Activated naive CD4-positive, alpha-beta T cell treated with anti-CD3 and anti-CD28 coated beads, Interleukin-2, amount 10 ng/mL, durations not matched to agents 7 days and 5 days (primary cell): ENCODE data around the gene NRG3.
"Not testable (repeated sequence)": the region's sequence is repeated elsewhere in the genome, so short reads cannot be mapped to it uniquely, and the experiment has no call there.

Experiments used
- CTCF ChIA-PET: fragments of 350-600 bp; sonication (Branson Sonifier 250); formaldehyde crosslinking; loops from one replicate; lab custom pipeline; 2021; ENCODE audit warnings: antibody characterized with exemption; lab: Charles Lee
- DNase-seq: peaks from one replicate; pipeline ENCODE4 v3.0.0-alpha.2; 2020
- H3K27ac Mint-ChIP-seq: one replicate; pipeline ENCODE4 v1.8.0; 2021; ENCODE audit warnings: mild to moderate bottlenecking, moderate library complexity, mixed read lengths
- H3K27me3 Mint-ChIP-seq: one replicate; pipeline ENCODE4 v1.8.0; 2021; ENCODE audit warnings: mild to moderate bottlenecking, mixed read lengths
- H3K36me3 Mint-ChIP-seq: one replicate; pipeline ENCODE4 v1.8.0; 2021; ENCODE audit warnings: mixed read lengths
- H3K4me1 Mint-ChIP-seq: one replicate; pipeline ENCODE4 v1.8.0; 2021; ENCODE audit warnings: mixed read lengths
- H3K4me3 Mint-ChIP-seq: one replicate; pipeline ENCODE4 v1.8.0; 2021; ENCODE audit warnings: mild to moderate bottlenecking, moderate library complexity, mixed read lengths
- H3K9me3 Mint-ChIP-seq: one replicate; pipeline ENCODE4 v1.8.0; 2021; ENCODE audit warnings: mixed read lengths

NRG3 gene

GRCh38 chr10:82294874-82295378 lies 419.9 kb downstream of the NRG3 start:
- no peaks in the 10 kb centered on the region for H3K36me3 Mint-ChIP-seq
- no peak for DNase-seq
- H3K9me3 Mint-ChIP-seq: peaks cover 9% of the 10 kb centered on the region
- CTCF ChIA-PET: no interaction called here
- H3K4me3 Mint-ChIP-seq: no peak overlapping the region
- no peak overlapping the region for H3K27ac Mint-ChIP-seq
- no peaks in the 10 kb centered on the region for H3K27me3 Mint-ChIP-seq
- H3K4me1 Mint-ChIP-seq: no peaks in the 10 kb centered on the region

- DNase-seq: no peak
- CTCF ChIA-PET: no interaction called here
- no peak overlapping the region for H3K4me3 Mint-ChIP-seq
- H3K36me3 Mint-ChIP-seq: no peaks in the 10 kb centered on the region
- no peak overlapping the region for H3K27ac Mint-ChIP-seq
- H3K4me1 Mint-ChIP-seq: no peaks in the 10 kb centered on the region
- peaks cover 5% of the 10 kb centered on the region for H3K9me3 Mint-ChIP-seq
- H3K27me3 Mint-ChIP-seq: no peaks in the 10 kb centered on the region
These were observed 433.6 kb downstream of the NRG3 start for GRCh38 chr10:82308641-82309040.

DNA sequence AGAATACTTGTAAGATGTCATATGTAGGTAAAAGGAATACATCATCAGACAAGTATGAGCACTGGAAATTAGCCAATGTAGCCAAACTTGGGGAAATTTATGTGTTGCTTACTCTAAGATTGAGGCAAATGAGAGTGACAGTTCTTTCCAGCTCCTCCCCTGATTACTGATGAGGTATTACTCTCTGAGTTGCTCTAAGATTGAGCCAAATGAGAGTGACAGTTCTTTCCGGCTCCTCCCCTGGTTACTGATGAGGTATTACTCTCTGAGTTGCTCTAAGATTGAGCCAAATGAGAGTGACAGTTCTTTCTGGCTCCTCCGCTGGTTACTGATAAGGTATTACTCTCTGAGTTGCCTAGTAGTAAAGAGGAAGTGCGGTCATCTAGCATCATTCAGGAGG lies 435.8 kb downstream of the NRG3 start:
- Mint-ChIP-seq H3K27me3 (no peaks in the 10 kb centered on the region), H3K27ac (no peak overlapping the region), H3K4me3 (no peak overlapping the region), H3K36me3 (no peaks in the 10 kb centered on the region), H3K9me3 (peaks cover 5% of the 10 kb centered on the region), H3K4me1 (no peaks in the 10 kb centered on the region)
- DNase-seq: no peak
- CTCF ChIA-PET: no interaction called here

DNA sequence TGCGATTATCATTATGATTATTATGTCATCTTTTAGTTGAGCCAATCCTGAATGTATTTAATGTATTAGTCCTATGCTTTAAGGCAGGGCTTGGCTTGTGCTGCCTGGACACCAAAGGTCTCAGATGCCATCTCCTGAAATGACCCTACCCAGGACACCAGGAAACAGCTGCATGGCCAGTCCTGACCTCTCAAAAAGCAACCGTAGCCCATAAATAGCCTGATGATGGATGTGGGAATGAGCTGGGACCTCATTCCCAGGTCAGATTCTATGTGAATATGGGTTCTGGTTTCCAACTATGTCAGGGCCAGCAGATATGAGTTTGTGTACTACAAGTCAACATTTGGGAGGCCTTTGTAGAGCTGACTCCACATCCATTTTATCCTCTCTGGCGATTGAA lies 438.4 kb downstream of the NRG3 start:
- Mint-ChIP-seq H3K4me1 (no peaks in the 10 kb centered on the region), H3K9me3 (peaks cover 8% of the 10 kb centered on the region), H3K27ac (no peak overlapping the region), H3K36me3 (no peaks in the 10 kb centered on the region), H3K4me3 (no peak overlapping the region), H3K27me3 (no peaks in the 10 kb centered on the region)
- CTCF ChIA-PET: no interaction called here
- DNase-seq: no peak

- CTCF ChIA-PET: no interaction called here
- Mint-ChIP-seq H3K27ac (no peak overlapping the region), H3K36me3 (no peaks in the 10 kb centered on the region), H3K27me3 (no peaks in the 10 kb centered on the region), H3K4me3 (no peak overlapping the region), H3K4me1 (no peaks in the 10 kb centered on the region), H3K9me3 (peaks cover 5% of the 10 kb centered on the region)
- no peak for DNase-seq
These were observed 443.5 kb downstream of the NRG3 start for GRCh38 chr10:82318534-82318933.

DNA sequence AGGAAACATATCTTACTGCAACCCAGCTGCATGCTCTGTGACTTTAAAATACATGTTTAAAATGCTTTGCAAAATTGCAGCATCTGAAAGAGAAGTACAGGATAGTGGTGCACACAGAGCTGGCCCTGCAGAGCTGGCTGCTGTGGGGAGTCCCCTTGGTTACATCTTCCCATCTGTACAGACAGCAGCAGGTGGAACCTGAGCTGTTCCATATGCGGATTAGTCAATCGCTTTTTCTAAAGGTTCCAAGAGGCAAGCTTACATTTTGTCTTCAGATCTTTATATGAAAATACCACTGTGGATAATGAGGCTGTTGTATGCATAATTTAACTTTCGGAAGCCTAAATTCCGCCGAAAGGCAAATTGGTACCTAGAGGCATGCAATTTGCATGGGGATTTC lies 444.1 kb downstream of the NRG3 start:
- H3K36me3 Mint-ChIP-seq: no peaks in the 10 kb centered on the region
- H3K27ac Mint-ChIP-seq: no peak overlapping the region
- no peaks in the 10 kb centered on the region for H3K4me1 Mint-ChIP-seq
- CTCF ChIA-PET: no interaction called here
- no peak overlapping the region for H3K4me3 Mint-ChIP-seq
- DNase-seq: no peak
- H3K27me3 Mint-ChIP-seq: no peaks in the 10 kb centered on the region
- H3K9me3 Mint-ChIP-seq: peaks cover 3% of the 10 kb centered on the region

- Mint-ChIP-seq H3K4me3 (no peak overlapping the region), H3K36me3 (no peaks in the 10 kb centered on the region), H3K27me3 (no peaks in the 10 kb centered on the region), H3K9me3 (peaks cover 3% of the 10 kb centered on the region), H3K4me1 (no peaks in the 10 kb centered on the region), H3K27ac (no peak overlapping the region)
- CTCF ChIA-PET: no interaction called here
- no peak for DNase-seq
These were observed 444.6 kb downstream of the NRG3 start for GRCh38 chr10:82319562-82319961.

- no peaks in the 10 kb centered on the region for H3K4me1 Mint-ChIP-seq
- H3K9me3 Mint-ChIP-seq: peaks cover 3% of the 10 kb centered on the region
- CTCF ChIA-PET: no interaction called here
- DNase-seq: no peak
- no peak overlapping the region for H3K27ac Mint-ChIP-seq
- no peak overlapping the region for H3K4me3 Mint-ChIP-seq
- no peaks in the 10 kb centered on the region for H3K27me3 Mint-ChIP-seq
- H3K36me3 Mint-ChIP-seq: no peaks in the 10 kb centered on the region
These were observed 446.7 kb downstream of the NRG3 start for GRCh38 chr10:82321724-82322123.

- H3K36me3 Mint-ChIP-seq: no peaks in the 10 kb centered on the region
- H3K27me3 Mint-ChIP-seq: no peaks in the 10 kb centered on the region
- no peaks in the 10 kb centered on the region for H3K4me1 Mint-ChIP-seq
- H3K4me3 Mint-ChIP-seq: no peak overlapping the region
- H3K27ac Mint-ChIP-seq: no peak overlapping the region
- no peak for DNase-seq
- CTCF ChIA-PET: interaction anchor here (0.6 kb wide), 1 partner anchor 484 kb away, joined by 3 read pairs; no protein-coding TSS in a partner anchor
- peaks cover 11% of the 10 kb centered on the region for H3K9me3 Mint-ChIP-seq
These were observed 456.7 kb downstream of the NRG3 start for GRCh38 chr10:82331716-82332115.

DNA sequence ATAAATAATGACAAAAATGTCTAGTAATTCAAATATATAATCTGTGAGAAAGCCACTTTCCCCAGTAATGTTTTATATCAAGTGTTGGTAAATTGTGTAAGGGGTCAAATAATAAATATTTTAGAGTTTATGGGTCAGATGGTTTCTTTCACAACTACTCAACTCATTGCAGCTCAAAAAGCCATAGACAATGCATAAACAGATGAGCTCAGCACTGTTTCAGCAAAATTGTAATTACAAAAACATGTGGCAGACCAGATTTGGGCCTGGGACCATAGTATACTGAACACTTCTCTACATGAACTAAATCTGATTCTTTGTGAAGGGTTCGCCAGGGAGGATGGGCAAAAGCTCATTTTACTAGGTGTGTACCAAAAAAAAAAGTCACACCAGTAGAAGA lies 460.8 kb downstream of the NRG3 start:
- Mint-ChIP-seq H3K9me3 (peaks cover 17% of the 10 kb centered on the region), H3K27ac (no peak overlapping the region), H3K4me1 (no peaks in the 10 kb centered on the region), H3K27me3 (no peaks in the 10 kb centered on the region), H3K4me3 (no peak overlapping the region), H3K36me3 (no peaks in the 10 kb centered on the region)
- CTCF ChIA-PET: no interaction called here
- DNase-seq: no peak

- Mint-ChIP-seq H3K27me3 (no peaks in the 10 kb centered on the region), H3K4me1 (no peaks in the 10 kb centered on the region), H3K9me3 (peaks cover 13% of the 10 kb centered on the region), H3K4me3 (no peak overlapping the region), H3K36me3 (no peaks in the 10 kb centered on the region), H3K27ac (no peak overlapping the region)
- no peak for DNase-seq
- CTCF ChIA-PET: no interaction called here
These were observed 465.2 kb downstream of the NRG3 start for GRCh38 chr10:82340166-82340565.

- H3K4me1 Mint-ChIP-seq, DNase-seq, CTCF ChIA-PET, H3K27ac Mint-ChIP-seq, H3K27me3 Mint-ChIP-seq, H3K36me3 Mint-ChIP-seq, H3K4me3 Mint-ChIP-seq: not testable (repeated sequence)
- peaks cover 11% of the 10 kb centered on the region for H3K9me3 Mint-ChIP-seq
These were observed 474.6 kb downstream of the NRG3 start for GRCh38 chr10:82349590-82349989.

GRCh38 chr10:82353381-82353780 lies 478.4 kb downstream of the NRG3 start:
- Mint-ChIP-seq H3K4me3 (no peak overlapping the region), H3K27ac (no peak overlapping the region), H3K9me3 (peaks cover 12% of the 10 kb centered on the region), H3K4me1 (no peaks in the 10 kb centered on the region), H3K36me3 (no peaks in the 10 kb centered on the region), H3K27me3 (no peaks in the 10 kb centered on the region)
- no peak for DNase-seq
- CTCF ChIA-PET: no interaction called here

- no peak for DNase-seq
- CTCF ChIA-PET: no interaction called here
- no peaks in the 10 kb centered on the region for H3K36me3 Mint-ChIP-seq
- no peaks in the 10 kb centered on the region for H3K4me1 Mint-ChIP-seq
- H3K9me3 Mint-ChIP-seq: peaks cover 2% of the 10 kb centered on the region
- H3K4me3 Mint-ChIP-seq: no peak overlapping the region
- no peaks in the 10 kb centered on the region for H3K27me3 Mint-ChIP-seq
- no peak overlapping the region for H3K27ac Mint-ChIP-seq
These were observed 483.6 kb downstream of the NRG3 start for GRCh38 chr10:82358486-82359099.

DNA sequence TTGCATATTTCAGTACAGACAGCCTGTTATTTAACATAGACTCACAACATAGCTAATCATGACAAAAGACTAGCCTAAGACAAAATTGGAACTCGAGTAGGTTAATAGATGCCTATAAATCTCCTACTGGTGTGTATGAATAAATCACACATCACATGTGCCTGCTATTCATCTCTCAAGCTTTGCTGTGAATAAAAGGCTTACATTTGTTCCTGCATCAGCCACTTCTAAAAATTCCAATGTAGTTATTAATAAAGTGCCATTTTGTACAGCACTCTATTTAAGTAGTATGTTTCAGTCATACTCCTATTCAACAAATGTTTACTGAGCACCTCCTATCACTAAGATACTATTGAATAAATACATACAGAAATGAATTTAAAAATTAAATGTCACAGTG lies 486.3 kb downstream of the NRG3 start:
- Mint-ChIP-seq H3K9me3 (no peaks in the 10 kb centered on the region), H3K27me3 (no peaks in the 10 kb centered on the region), H3K36me3 (no peaks in the 10 kb centered on the region), H3K27ac (no peak overlapping the region), H3K4me3 (no peak overlapping the region), H3K4me1 (no peaks in the 10 kb centered on the region)
- CTCF ChIA-PET: no interaction called here
- DNase-seq: no peak
